HepG2 (cell line): ENCODE measurements around the gene ANKS4B. TPM values are rescaled to one million over a fixed set of nuclear protein-coding genes. Genes with fewer than 3 reads are reported as not detected.

Experiments used
- ATF1 ChIP-seq: IDR thresholded peaks from 2 replicates; pipeline ENCODE4 v1.6.1; 2016; ENCODE audit warnings: mild to moderate bottlenecking, control low read depth
- CCAR2 ChIP-seq: fragments of 200-400 bp; formaldehyde crosslinking; optimal IDR thresholded peaks from 2 replicates; pipeline ENCODE3; 2018; ENCODE audit warnings: low read depth, mild to moderate bottlenecking, low read length, moderate library complexity
- KMT2B ChIP-seq: IDR thresholded peaks from 2 replicates; pipeline ENCODE4 v1.6.1; 2016; ENCODE audit warnings: missing genetic modification reagents, missing compliant biosample characterization
- MIXL1 ChIP-seq: IDR thresholded peaks from 2 replicates; pipeline ENCODE4 v1.6.1; 2016
- NCOA1 ChIP-seq: sonication (generic); formaldehyde crosslinking; IDR thresholded peaks from 2 replicates; pipeline ENCODE4 v1.9.0; 2021; ENCODE audit warnings: missing genetic modification reagents
- NFYC ChIP-seq: IDR thresholded peaks from 2 replicates; pipeline ENCODE4 v1.6.1; 2016; ENCODE audit warnings: missing genetic modification reagents, missing compliant biosample characterization
- NR2F6 ChIP-seq, 2 experiments: IDR thresholded peaks; 2 replicates each; pipeline ENCODE4 v1.6.1; 2016; ENCODE audit warnings: antibody characterized with exemption in 1 of 2, mild to moderate bottlenecking in 1 of 2
- RBFOX2 ChIP-seq: fragments of 200-400 bp; formaldehyde crosslinking; IDR thresholded peaks from 2 replicates; pipeline ENCODE4 v1.6.1; 2017; ENCODE audit warnings: low read depth, mild to moderate bottlenecking, low read length
- RELA ChIP-seq: sonication (generic); formaldehyde crosslinking; IDR thresholded peaks from 2 replicates; pipeline ENCODE4 v1.4.0; 2020; ENCODE audit warnings: missing genetic modification reagents
- ZFAT ChIP-seq: sonication (generic); formaldehyde crosslinking; conservative IDR thresholded peaks from 2 replicates; pipeline ENCODE4 v1.8.1; 2023; ENCODE audit warnings: missing genetic modification reagents, inconsistent platforms
- ZNF383 ChIP-seq: sonication (generic); formaldehyde crosslinking; IDR thresholded peaks from 2 replicates; pipeline ENCODE4 v1.4.0; 2020; ENCODE audit warnings: missing genetic modification reagents, mild to moderate bottlenecking, borderline replicate concordance
- ZNF549 ChIP-seq: sonication (generic); formaldehyde crosslinking; IDR thresholded peaks from 2 replicates; pipeline ENCODE4 v1.5.0; 2020; ENCODE audit warnings: missing genetic modification reagents
- ZNF577 ChIP-seq: sonication (generic); formaldehyde crosslinking; IDR thresholded peaks from 2 replicates; pipeline ENCODE4 v1.4.0; 2020; ENCODE audit warnings: mild to moderate bottlenecking, low read depth, missing genetic modification reagents, borderline replicate concordance
- ZNF607 ChIP-seq: sonication (generic); formaldehyde crosslinking; IDR thresholded peaks from 2 replicates; pipeline ENCODE4 v1.5.1; 2020; ENCODE audit warnings: missing genetic modification reagents, mild to moderate bottlenecking, borderline replicate concordance
- ZNF652 ChIP-seq: IDR thresholded peaks from 2 replicates; pipeline ENCODE4 v1.6.1; 2016; ENCODE audit warnings: low read depth, borderline replicate concordance
- ZNF773 ChIP-seq: sonication (generic); formaldehyde crosslinking; IDR thresholded peaks from 2 replicates; pipeline ENCODE4 v1.4.0; 2020; ENCODE audit warnings: missing genetic modification reagents, borderline replicate concordance
- ZNF781 ChIP-seq: sonication (generic); formaldehyde crosslinking; IDR thresholded peaks from 2 replicates; pipeline ENCODE4 v1.5.1; 2020; ENCODE audit warnings: borderline replicate concordance, mild to moderate bottlenecking, missing genetic modification reagents; ENCODE audit errors: not compliant biosample characterization
- polyA plus RNA-seq, 8 experiments: library from polyadenylated mRNA; depleted of rRNA in 3 of 8; stranded (reverse) in 7 of 8; unstranded in 1 of 8; fragments of >200 nt; fragmentation: Illumina TruSeq in 4 of 8; extraction: Trizol in 4 of 8; gene quantifications; 2 replicates each; pipeline versions ENCODE4 v1.2.1 to v1.2.3, GENCODE V29; 2011 to 2016; ENCODE audit warnings: low read depth in 4 of 8, missing spikeins in 1 of 8, mixed read lengths in 1 of 8; ENCODE audit not compliant: insufficient read depth in 1 of 8
- total RNA-seq, 5 experiments: library from RNA; depleted of rRNA; stranded (reverse); fragments of >200 nt; fragmentation: Illumina TruSeq; extraction: Trizol; gene quantifications; 2 replicates each; pipeline ENCODE4 v1.2.3, GENCODE V29; 2016; ENCODE audit warnings: low read depth in 1 of 5
- TF ChIP-seq, protein P1 (sequence below), 2 experiments: sonication (generic) in 1 of 2; formaldehyde crosslinking in 1 of 2; IDR thresholded peaks; 2 replicates each; pipeline versions ENCODE4 v1.4.0 to v1.6.1; 2016 to 2020; ENCODE audit warnings: borderline replicate concordance in 1 of 2, low read depth in 1 of 2, mild to moderate bottlenecking in 1 of 2, missing genetic modification reagents in 1 of 2
- TF ChIP-seq, protein P2 (sequence below): sonication (generic); formaldehyde crosslinking; IDR thresholded peaks from 2 replicates; pipeline ENCODE4 v1.8.1; 2022; ENCODE audit warnings: mild to moderate bottlenecking, missing genetic modification reagents
- TF ChIP-seq, protein P3 (sequence below): sonication (generic); formaldehyde crosslinking; conservative IDR thresholded peaks from 2 replicates; pipeline ENCODE4 v1.4.0; 2020; ENCODE audit warnings: missing genetic modification reagents
- TF ChIP-seq, protein P4 (sequence below): sonication (generic); formaldehyde crosslinking; IDR thresholded peaks from 2 replicates; pipeline ENCODE4 v1.9.0; 2022; ENCODE audit warnings: low read depth, missing genetic modification reagents

The ANKS4B gene
- total and polyA plus RNA-seq, 2 of the 13 experiments (the other 11 are each of a cell fraction or from before 2014, with no cell fraction given): 6.5 to 30.0 TPM

DNA sequence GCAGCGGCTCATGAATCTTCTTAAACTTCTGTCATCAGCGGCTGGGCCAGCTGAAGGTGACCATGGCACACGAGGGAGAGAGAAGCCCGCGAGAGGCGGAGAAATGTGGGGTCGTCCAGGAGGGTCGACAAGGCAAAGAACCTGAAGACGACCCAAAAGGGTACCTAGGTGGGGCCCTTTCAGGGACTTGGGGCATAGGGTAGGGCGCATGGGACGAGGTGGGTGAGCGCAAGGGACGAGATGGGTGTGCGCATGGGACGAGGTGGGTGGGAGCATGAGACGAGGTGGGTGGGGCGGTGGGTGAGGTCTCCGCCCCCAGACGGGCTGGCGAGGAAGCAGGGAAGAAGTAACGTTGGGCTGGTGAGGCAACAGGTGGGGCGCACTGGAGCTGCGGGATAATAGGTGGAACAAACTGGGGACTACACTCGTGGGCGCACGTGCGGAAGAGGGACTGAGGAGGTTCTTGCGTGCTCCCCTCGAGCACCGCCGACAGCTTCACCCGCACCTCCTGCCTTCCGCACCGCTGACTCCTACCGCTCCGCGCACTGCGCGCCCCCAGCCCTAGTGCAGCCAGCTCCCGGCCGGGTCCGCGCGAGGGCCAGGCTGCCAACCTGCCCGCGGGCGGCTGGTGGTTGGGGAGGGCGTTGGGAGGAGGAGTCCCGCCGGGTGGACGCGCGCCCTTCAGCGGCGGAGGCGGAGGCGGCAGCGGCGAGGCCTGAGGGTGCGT, 67.8 kb downstream of the ANKS4B start (continued):
- TF ChIP-seq ZFAT (CRISPR knock-in tag): 0 out of 2 replicates have a peak, but pooled peaks have one; percentile 85
- TF ChIP-seq ZNF773 (CRISPR knock-in tag): peak; percentile 94
- TF ChIP-seq ZNF577 (CRISPR knock-in tag): no peak
- TF ChIP-seq NR2F6 (IDR thresholded peaks at IDR 0.05): no peak
- no peak for TF ChIP-seq NR2F6 (CRISPR knock-in tag; IDR thresholded peaks at IDR 0.05)
- TF ChIP-seq ATF1 (CRISPR knock-in tag): no peak
- no peak for TF ChIP-seq ZNF781 (CRISPR knock-in tag)
- peak; percentile 76 for TF ChIP-seq KMT2B
- TF ChIP-seq RELA (CRISPR knock-in tag): 0 out of 2 replicates have a peak, but pooled peaks have one; percentile 73
- TF ChIP-seq, protein P1, sequence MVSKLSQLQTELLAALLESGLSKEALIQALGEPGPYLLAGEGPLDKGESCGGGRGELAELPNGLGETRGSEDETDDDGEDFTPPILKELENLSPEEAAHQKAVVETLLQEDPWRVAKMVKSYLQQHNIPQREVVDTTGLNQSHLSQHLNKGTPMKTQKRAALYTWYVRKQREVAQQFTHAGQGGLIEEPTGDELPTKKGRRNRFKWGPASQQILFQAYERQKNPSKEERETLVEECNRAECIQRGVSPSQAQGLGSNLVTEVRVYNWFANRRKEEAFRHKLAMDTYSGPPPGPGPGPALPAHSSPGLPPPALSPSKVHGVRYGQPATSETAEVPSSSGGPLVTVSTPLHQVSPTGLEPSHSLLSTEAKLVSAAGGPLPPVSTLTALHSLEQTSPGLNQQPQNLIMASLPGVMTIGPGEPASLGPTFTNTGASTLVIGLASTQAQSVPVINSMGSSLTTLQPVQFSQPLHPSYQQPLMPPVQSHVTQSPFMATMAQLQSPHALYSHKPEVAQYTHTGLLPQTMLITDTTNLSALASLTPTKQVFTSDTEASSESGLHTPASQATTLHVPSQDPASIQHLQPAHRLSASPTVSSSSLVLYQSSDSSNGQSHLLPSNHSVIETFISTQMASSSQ (IDR thresholded peaks at IDR 0.05; ENCODE audit: low read depth): no peak
- TF ChIP-seq, protein P1 (CRISPR knock-in tag; IDR thresholded peaks at IDR 0.05; ENCODE audit: borderline replicate concordance): peak; percentile 88
- TF ChIP-seq, protein P2, sequence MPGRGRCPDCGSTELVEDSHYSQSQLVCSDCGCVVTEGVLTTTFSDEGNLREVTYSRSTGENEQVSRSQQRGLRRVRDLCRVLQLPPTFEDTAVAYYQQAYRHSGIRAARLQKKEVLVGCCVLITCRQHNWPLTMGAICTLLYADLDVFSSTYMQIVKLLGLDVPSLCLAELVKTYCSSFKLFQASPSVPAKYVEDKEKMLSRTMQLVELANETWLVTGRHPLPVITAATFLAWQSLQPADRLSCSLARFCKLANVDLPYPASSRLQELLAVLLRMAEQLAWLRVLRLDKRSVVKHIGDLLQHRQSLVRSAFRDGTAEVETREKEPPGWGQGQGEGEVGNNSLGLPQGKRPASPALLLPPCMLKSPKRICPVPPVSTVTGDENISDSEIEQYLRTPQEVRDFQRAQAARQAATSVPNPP (CRISPR knock-in tag): 0 out of 2 replicates have a peak, but pooled peaks have one; percentile 22
- TF ChIP-seq RBFOX2: peak; percentile 92
- TF ChIP-seq, protein P3, sequence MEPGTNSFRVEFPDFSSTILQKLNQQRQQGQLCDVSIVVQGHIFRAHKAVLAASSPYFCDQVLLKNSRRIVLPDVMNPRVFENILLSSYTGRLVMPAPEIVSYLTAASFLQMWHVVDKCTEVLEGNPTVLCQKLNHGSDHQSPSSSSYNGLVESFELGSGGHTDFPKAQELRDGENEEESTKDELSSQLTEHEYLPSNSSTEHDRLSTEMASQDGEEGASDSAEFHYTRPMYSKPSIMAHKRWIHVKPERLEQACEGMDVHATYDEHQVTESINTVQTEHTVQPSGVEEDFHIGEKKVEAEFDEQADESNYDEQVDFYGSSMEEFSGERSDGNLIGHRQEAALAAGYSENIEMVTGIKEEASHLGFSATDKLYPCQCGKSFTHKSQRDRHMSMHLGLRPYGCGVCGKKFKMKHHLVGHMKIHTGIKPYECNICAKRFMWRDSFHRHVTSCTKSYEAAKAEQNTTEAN: peak; percentile 82; the same call in 1 of the 2 replicates
- 0 out of 2 replicates have a peak, but pooled peaks have one; percentile 36 for TF ChIP-seq ZNF549
- TF ChIP-seq NCOA1 (CRISPR knock-in tag): peak; percentile 1; the same call in 1 of the 2 replicates
- TF ChIP-seq ZNF652 (CRISPR knock-in tag): no peak
- peak; percentile 81; the same call in 1 of the 2 replicates for TF ChIP-seq ZNF383
- TF ChIP-seq CCAR2: no peak
- peak; percentile 97 for TF ChIP-seq ZNF607 (CRISPR knock-in tag)
- no peak for TF ChIP-seq MIXL1 (CRISPR knock-in tag)
- TF ChIP-seq, protein P4, sequence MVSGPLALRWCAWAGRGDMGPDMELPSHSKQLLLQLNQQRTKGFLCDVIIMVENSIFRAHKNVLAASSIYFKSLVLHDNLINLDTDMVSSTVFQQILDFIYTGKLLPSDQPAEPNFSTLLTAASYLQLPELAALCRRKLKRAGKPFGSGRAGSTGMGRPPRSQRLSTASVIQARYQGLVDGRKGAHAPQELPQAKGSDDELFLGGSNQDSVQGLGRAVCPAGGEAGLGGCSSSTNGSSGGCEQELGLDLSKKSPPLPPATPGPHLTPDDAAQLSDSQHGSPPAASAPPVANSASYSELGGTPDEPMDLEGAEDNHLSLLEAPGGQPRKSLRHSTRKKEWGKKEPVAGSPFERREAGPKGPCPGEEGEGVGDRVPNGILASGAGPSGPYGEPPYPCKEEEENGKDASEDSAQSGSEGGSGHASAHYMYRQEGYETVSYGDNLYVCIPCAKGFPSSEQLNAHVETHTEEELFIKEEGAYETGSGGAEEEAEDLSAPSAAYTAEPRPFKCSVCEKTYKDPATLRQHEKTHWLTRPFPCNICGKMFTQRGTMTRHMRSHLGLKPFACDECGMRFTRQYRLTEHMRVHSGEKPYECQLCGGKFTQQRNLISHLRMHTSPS (CRISPR knock-in tag): peak; percentile 91
- no peak for TF ChIP-seq NFYC (CRISPR knock-in tag)
